Neuronal stem cell (in vitro differentiated cells): Measurements from ENCODE around the gene KCNH5.

Source experiments
- DNase-seq: peaks from one replicate; pipeline ENCODE4 v3.0.0-alpha.2; 2013; ENCODE audit warnings: low spot score
- H2AFZ ChIP-seq: one replicate; pipeline ENCODE4 v1.6.1; 2013; ENCODE audit warnings: mild to moderate bottlenecking, low read length, inconsistent platforms
- H2AK5ac ChIP-seq: 2 replicates; pipeline ENCODE4 v1.6.1; 2013; ENCODE audit warnings: low read depth, mild to moderate bottlenecking, inconsistent platforms, low read length, moderate library complexity, mixed read lengths
- H2BK120ac ChIP-seq: 2 replicates; pipeline ENCODE4 v1.6.1; 2013; ENCODE audit warnings: low read depth, mild to moderate bottlenecking, inconsistent platforms, low read length, moderate library complexity, mixed read lengths
- H2BK12ac ChIP-seq: one replicate; pipeline ENCODE4 v1.6.1; 2013; ENCODE audit warnings: low read length, inconsistent platforms
- H2BK15ac ChIP-seq: 2 replicates; pipeline ENCODE4 v1.6.1; 2013; ENCODE audit warnings: mild to moderate bottlenecking, low read length, inconsistent platforms, mixed read lengths
- H2BK5ac ChIP-seq: one replicate; pipeline ENCODE4 v1.6.1; 2013; ENCODE audit warnings: inconsistent platforms, mild to moderate bottlenecking, low read length, moderate library complexity
- H3K14ac ChIP-seq: one replicate; pipeline ENCODE4 v1.6.1; 2013; ENCODE audit warnings: low read length, inconsistent platforms
- H3K18ac ChIP-seq: 2 replicates; pipeline ENCODE4 v1.6.1; 2013; ENCODE audit warnings: low read length, inconsistent platforms
- H3K23ac ChIP-seq: 2 replicates; pipeline ENCODE4 v1.6.1; 2013; ENCODE audit warnings: low read depth, mild to moderate bottlenecking, mixed read lengths, low read length, inconsistent platforms; ENCODE audit not compliant: poor library complexity
- H3K27ac ChIP-seq: replicated peaks from 3 replicates; pipeline ENCODE4 v1.5.1; 2013; ENCODE audit warnings: low read length, inconsistent platforms
- H3K27me3 ChIP-seq, 3 experiments: 2 replicates each; pipeline ENCODE4 v1.6.1; 2013; ENCODE audit warnings: low read length in 3 of 3, mild to moderate bottlenecking in 2 of 3, inconsistent platforms in 1 of 3, low read depth in 1 of 3, mixed read lengths in 1 of 3, moderate library complexity in 1 of 3; ENCODE audit not compliant: control insufficient read depth in 3 of 3, insufficient read depth in 3 of 3
- H3K36me3 ChIP-seq, 2 donors: replicated peaks in 1 of 2; 2 replicates each; pipeline ENCODE4 v1.6.1; 2013; ENCODE audit warnings: low read length in 2 of 2; ENCODE audit not compliant: control insufficient read depth in 2 of 2, insufficient read depth in 2 of 2
- H3K4ac ChIP-seq: 2 replicates; pipeline ENCODE4 v1.6.1; 2013; ENCODE audit warnings: inconsistent platforms, mild to moderate bottlenecking, low read length, moderate library complexity
- H3K4me1 ChIP-seq, 2 donors: 1 replicate in 1 of 2; 2 replicates in 1 of 2; pipeline ENCODE4 v1.6.1; 2013; ENCODE audit warnings: low read length in 2 of 2, low read depth in 1 of 2; ENCODE audit not compliant: control insufficient read depth in 2 of 2, insufficient read depth in 1 of 2
- H3K4me2 ChIP-seq: one replicate; pipeline ENCODE4 v1.6.1; 2013; ENCODE audit warnings: mild to moderate bottlenecking, low read length, inconsistent platforms; ENCODE audit not compliant: insufficient read depth, poor library complexity, severe bottlenecking
- H3K4me3 ChIP-seq, 2 donors: 2 replicates each; pipeline ENCODE4 v1.5.1; 2013; ENCODE audit warnings: low read length in 2 of 2, mild to moderate bottlenecking in 2 of 2, inconsistent platforms in 1 of 2, moderate library complexity in 1 of 2
- H3K79me1 ChIP-seq: one replicate; pipeline ENCODE4 v1.6.1; 2013; ENCODE audit warnings: low read depth, mild to moderate bottlenecking, inconsistent platforms, low read length, moderate library complexity
- H3K9ac ChIP-seq: one replicate; pipeline ENCODE4 v1.6.1; 2013; ENCODE audit warnings: mild to moderate bottlenecking, low read depth, low read length, inconsistent platforms; ENCODE audit not compliant: poor library complexity
- H3K9me3 ChIP-seq, 2 donors: replicated peaks in 1 of 2; 2 replicates each; pipeline versions ENCODE3 to v1.6.1; 2013; ENCODE audit warnings: low read length in 2 of 2, mild to moderate bottlenecking in 2 of 2, inconsistent platforms in 1 of 2, low read depth in 1 of 2, mixed read lengths in 1 of 2, moderate library complexity in 1 of 2; ENCODE audit not compliant: control insufficient read depth in 2 of 2, insufficient read depth in 1 of 2
- H4K8ac ChIP-seq: one replicate; pipeline ENCODE4 v1.6.1; 2013; ENCODE audit warnings: low read depth, mild to moderate bottlenecking, inconsistent platforms, low read length, moderate library complexity
- H4K91ac ChIP-seq: one replicate; pipeline ENCODE4 v1.6.1; 2013; ENCODE audit warnings: low read length, low read depth, mild to moderate bottlenecking, inconsistent platforms; ENCODE audit not compliant: poor library complexity
- WGBS, 2 donors: extraction: QIAGEN DNeasy Blood & Tissue Kit; methylation state at CpG; one replicate each; pipeline ENCODE4 v1.1.7; 2013; ENCODE audit warnings: missing lambda C conversion rate in 2 of 2, mixed read lengths in 1 of 2; ENCODE audit not compliant: insufficient read length in 2 of 2, insufficient replicate concordance in 1 of 2; ENCODE audit errors: extremely low coverage in 2 of 2; 5-methylcytosine and 5-hydroxymethylcytosine counted together

The KCNH5 gene

GRCh38 chr14:62946221-62946620 is 99.0 kb downstream of the KCNH5 start:
- Histone ChIP-seq H3K79me1 (no peaks in the 10 kb centered on the region), H2BK5ac (no peak overlapping the region), H2BK12ac (no peak overlapping the region), H2BK120ac (no peak overlapping the region), H3K4me2 (no peak overlapping the region), H4K8ac (no peak overlapping the region), H3K9ac (no peak overlapping the region), H3K4me1 (peaks cover 0 to 1% of the 10 kb centered on the region in 2 donors), H3K4ac (no peak overlapping the region), H2AFZ (no peak overlapping the region), H4K91ac (no peak overlapping the region), H2AK5ac (no peak overlapping the region), H2BK15ac (no peak overlapping the region), H3K14ac (no peak overlapping the region), H3K27ac (no peak overlapping the region), H3K27me3 (no peaks in the 10 kb centered on the region), H3K36me3 (peaks cover 0 to 2% of the 10 kb centered on the region in 2 donors), H3K23ac (no peak overlapping the region), H3K4me3 (no peak overlapping the region), H3K18ac (no peak overlapping the region), H3K9me3 (peaks cover 0 to 2% of the 10 kb centered on the region in 2 donors)
- WGBS, 2 donors, result no CpG with 5 or more reads among the region's 1 CpG
- DNase-seq, result no peak

GRCh38 chr14:62943202-62943601 is 102.1 kb downstream of the KCNH5 start:
- H3K9me3 ChIP-seq, result no peaks in the 10 kb centered on the region
- no peak overlapping the region for H2AK5ac ChIP-seq
- H3K36me3 ChIP-seq, result no peaks in the 10 kb centered on the region
- H2BK15ac ChIP-seq, result no peak overlapping the region
- H2AFZ ChIP-seq, result no peak overlapping the region
- no peak overlapping the region for H3K4ac ChIP-seq
- H3K27me3 ChIP-seq, result no peaks in the 10 kb centered on the region
- H3K4me1 ChIP-seq, result peaks cover 0 to 1% of the 10 kb centered on the region in 2 donors
- H3K18ac ChIP-seq, result no peak overlapping the region
- H4K8ac ChIP-seq, result no peak overlapping the region
- no peak overlapping the region for H3K4me2 ChIP-seq
- no peak for DNase-seq
- no peak overlapping the region for H2BK5ac ChIP-seq
- no peak overlapping the region for H3K4me3 ChIP-seq
- no peaks in the 10 kb centered on the region for H3K79me1 ChIP-seq
- H4K91ac ChIP-seq, result no peak overlapping the region
- no peak overlapping the region for H3K27ac ChIP-seq
- WGBS, 2 donors, result no CpG with 5 or more reads among the region's 2 CpGs
- H2BK12ac ChIP-seq, result no peak overlapping the region
- H3K9ac ChIP-seq, result no peak overlapping the region
- no peak overlapping the region for H2BK120ac ChIP-seq
- H3K23ac ChIP-seq, result no peak overlapping the region
- no peak overlapping the region for H3K14ac ChIP-seq

- no peak overlapping the region for H3K4ac ChIP-seq
- H4K8ac ChIP-seq, result no peak overlapping the region
- H3K79me1 ChIP-seq, result no peaks in the 10 kb centered on the region
- no peak overlapping the region for H4K91ac ChIP-seq
- H2BK15ac ChIP-seq, result no peak overlapping the region
- H3K36me3 ChIP-seq, result no peaks in the 10 kb centered on the region
- no peaks in the 10 kb centered on the region for H3K9me3 ChIP-seq
- H2AK5ac ChIP-seq, result no peak overlapping the region
- no peak overlapping the region for H3K27ac ChIP-seq
- H2BK5ac ChIP-seq, result no peak overlapping the region
- no peak for DNase-seq
- H2AFZ ChIP-seq, result no peak overlapping the region
- H3K4me3 ChIP-seq, result no peak overlapping the region
- no peak overlapping the region for H3K14ac ChIP-seq
- no CpG with 5 or more reads among the region's 2 CpGs for WGBS, 2 donors
- no peak overlapping the region for H3K4me2 ChIP-seq
- H3K9ac ChIP-seq, result no peak overlapping the region
- H2BK12ac ChIP-seq, result no peak overlapping the region
- peaks cover 0 to 1% of the 10 kb centered on the region in 2 donors for H3K4me1 ChIP-seq
- H3K27me3 ChIP-seq, result no peaks in the 10 kb centered on the region
- H3K18ac ChIP-seq, result no peak overlapping the region
- H2BK120ac ChIP-seq, result no peak overlapping the region
- no peak overlapping the region for H3K23ac ChIP-seq
Observed at GRCh38 chr14:62939970-62940369, 105.3 kb downstream of the KCNH5 start.

- Histone ChIP-seq H2AFZ (no peak overlapping the region), H3K79me1 (no peaks in the 10 kb centered on the region), H3K27ac (no peak overlapping the region), H3K4me3 (no peak overlapping the region), H3K4me1 (peaks cover 0 to 3% of the 10 kb centered on the region in 2 donors), H3K14ac (no peak overlapping the region), H3K4ac (no peak overlapping the region), H3K9ac (no peak overlapping the region), H2BK5ac (no peak overlapping the region), H2BK12ac (no peak overlapping the region), H2AK5ac (no peak overlapping the region), H3K36me3 (no peaks in the 10 kb centered on the region), H3K4me2 (no peak overlapping the region), H3K27me3 (no peaks in the 10 kb centered on the region), H4K8ac (no peak overlapping the region), H4K91ac (no peak overlapping the region), H3K9me3 (no peaks in the 10 kb centered on the region), H2BK120ac (no peak overlapping the region), H3K23ac (no peak overlapping the region), H2BK15ac (no peak overlapping the region), H3K18ac (no peak overlapping the region)
- no peak for DNase-seq
- no CpG with 5 or more reads among the region's 4 CpGs for WGBS, 2 donors
Observed at GRCh38 chr14:62938778-62939177, 106.5 kb downstream of the KCNH5 start.
